Measurements from ENCODE around the gene NIPBL. TPM values are rescaled to one million over a fixed set of nuclear protein-coding genes. Genes with fewer than 3 reads are reported as not detected.
A peak's percentile ranks its signal among the peaks of the same experiment; 100 is the strongest.

The NIPBL gene
- total RNA-seq, 1 donor from 2014 or later = 88.6 TPM

DNA sequence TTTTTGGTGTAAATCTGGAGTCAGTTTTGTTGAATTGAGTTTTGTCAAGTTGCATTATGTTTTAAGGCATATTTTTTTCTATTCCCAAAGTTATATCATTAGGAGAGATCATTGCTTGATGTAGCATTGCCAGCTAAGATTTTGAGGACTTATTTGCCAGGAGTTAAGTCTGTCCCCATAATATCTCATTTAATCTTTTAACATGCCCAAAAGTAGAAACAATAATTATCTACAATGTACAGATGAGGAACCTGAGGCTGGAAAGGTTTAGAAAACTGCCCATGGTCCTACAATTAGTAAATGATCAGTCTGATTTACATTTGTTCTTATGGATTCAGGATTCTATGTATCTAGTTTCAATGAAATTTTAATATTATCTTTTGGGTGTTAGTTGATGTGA, 4.7 kb downstream of the NIPBL start:
- Mint-ChIP-seq H3K4me3 (no peak overlapping the region), H3K27ac (no peak overlapping the region), H3K36me3 (peaks cover 5% of the 10 kb centered on the region), H3K27me3 (ENCODE audit: low read depth) (no peaks in the 10 kb centered on the region), H3K4me1 (peaks cover 42% of the 10 kb centered on the region), H3K9me3 (no peaks in the 10 kb centered on the region)
- TF ChIP-seq, protein P1, sequence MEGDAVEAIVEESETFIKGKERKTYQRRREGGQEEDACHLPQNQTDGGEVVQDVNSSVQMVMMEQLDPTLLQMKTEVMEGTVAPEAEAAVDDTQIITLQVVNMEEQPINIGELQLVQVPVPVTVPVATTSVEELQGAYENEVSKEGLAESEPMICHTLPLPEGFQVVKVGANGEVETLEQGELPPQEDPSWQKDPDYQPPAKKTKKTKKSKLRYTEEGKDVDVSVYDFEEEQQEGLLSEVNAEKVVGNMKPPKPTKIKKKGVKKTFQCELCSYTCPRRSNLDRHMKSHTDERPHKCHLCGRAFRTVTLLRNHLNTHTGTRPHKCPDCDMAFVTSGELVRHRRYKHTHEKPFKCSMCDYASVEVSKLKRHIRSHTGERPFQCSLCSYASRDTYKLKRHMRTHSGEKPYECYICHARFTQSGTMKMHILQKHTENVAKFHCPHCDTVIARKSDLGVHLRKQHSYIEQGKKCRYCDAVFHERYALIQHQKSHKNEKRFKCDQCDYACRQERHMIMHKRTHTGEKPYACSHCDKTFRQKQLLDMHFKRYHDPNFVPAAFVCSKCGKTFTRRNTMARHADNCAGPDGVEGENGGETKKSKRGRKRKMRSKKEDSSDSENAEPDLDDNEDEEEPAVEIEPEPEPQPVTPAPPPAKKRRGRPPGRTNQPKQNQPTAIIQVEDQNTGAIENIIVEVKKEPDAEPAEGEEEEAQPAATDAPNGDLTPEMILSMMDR (IDR thresholded peaks at IDR 0.05; ENCODE audit: unreplicated experiment) = no peak
- no peak for DNase-seq (ENCODE audit: low spot score in 2 of 2, unreplicated experiment in 2 of 2)

DNA sequence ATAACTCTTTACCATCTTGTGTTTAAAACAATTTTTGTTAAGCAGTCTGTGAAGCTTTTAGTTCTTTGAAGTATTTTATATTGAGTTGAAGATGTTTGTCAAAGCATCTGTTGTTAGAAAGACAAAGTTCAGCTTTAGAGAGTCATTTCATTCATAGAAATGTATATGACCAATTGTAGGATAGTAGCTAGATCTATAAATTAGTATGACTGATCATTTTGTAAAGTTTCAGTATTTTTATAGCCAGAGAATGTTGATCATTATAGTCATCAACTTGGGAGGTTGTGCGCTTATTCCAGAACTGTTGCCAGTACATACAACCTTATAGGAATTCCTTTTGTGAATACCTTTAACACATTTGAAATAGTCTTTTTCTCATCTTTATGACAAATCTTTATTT, 5.2 kb downstream of the NIPBL start:
- DNase-seq (ENCODE audit: low spot score in 2 of 2, unreplicated experiment in 2 of 2) = no peak
- H3K36me3 Mint-ChIP-seq = peaks cover 5% of the 10 kb centered on the region
- H3K27me3 Mint-ChIP-seq (ENCODE audit: low read depth) = no peaks in the 10 kb centered on the region
- TF ChIP-seq, protein P1 (IDR thresholded peaks at IDR 0.05; ENCODE audit: unreplicated experiment) = no peak
- H3K9me3 Mint-ChIP-seq = no peaks in the 10 kb centered on the region
- no peak overlapping the region for H3K27ac Mint-ChIP-seq
- peaks cover 44% of the 10 kb centered on the region for H3K4me1 Mint-ChIP-seq
- H3K4me3 Mint-ChIP-seq = no peak overlapping the region

DNA sequence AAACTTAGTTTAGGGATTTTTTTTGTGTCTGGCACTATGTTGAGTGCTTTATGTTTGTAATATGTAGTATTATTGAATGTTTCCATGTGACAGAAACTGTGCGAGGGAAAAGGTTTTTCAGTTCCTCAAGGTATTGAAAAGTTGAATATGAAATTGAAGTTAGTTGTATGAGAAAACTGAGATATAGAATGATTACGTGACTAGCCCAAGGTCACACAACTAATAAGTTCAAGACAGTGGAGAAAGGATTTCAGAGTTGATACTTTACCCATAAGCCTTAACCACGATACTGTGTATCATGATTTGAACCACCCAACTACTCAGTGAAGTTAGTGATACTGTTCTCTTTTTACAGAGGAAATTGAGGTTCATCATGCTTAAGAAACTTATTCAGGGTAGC, 5.7 kb downstream of the NIPBL start:
- Mint-ChIP-seq H3K4me1 (peaks cover 45% of the 10 kb centered on the region), H3K27me3 (ENCODE audit: low read depth) (no peaks in the 10 kb centered on the region), H3K27ac (no peak overlapping the region), H3K4me3 (no peak overlapping the region), H3K9me3 (no peaks in the 10 kb centered on the region), H3K36me3 (peaks cover 5% of the 10 kb centered on the region)
- no peak for DNase-seq (ENCODE audit: low spot score in 2 of 2, unreplicated experiment in 2 of 2)
- TF ChIP-seq, protein P1 (IDR thresholded peaks at IDR 0.05; ENCODE audit: unreplicated experiment) = no peak

DNA sequence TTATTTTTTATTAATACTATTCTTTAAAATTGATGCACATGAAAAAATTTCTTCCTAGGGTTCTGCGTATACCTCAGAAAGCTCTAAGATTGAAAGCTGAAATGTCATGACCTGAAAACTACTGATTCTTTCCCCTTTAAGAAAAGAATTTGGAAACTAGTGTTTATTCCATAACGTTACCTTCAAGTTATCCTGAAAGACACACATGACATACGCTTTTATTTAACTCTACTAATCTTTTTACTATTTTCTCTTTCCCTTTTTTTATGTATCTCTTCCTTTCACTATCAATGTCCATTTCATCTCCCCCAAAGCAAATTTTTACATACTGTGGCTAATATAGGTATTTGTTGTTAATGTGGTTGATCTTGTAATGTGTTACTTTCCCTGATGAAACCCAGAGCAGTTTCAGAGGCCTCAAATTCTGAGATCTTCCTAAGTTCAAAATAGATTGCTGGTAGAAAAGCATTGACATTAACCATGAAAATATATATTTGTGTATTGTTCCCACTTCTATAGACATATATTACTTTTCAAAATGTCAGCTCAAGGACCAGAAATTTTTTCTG, 7.4 kb downstream of the NIPBL start:
- Mint-ChIP-seq H3K36me3 (peaks cover 5% of the 10 kb centered on the region), H3K9me3 (no peaks in the 10 kb centered on the region), H3K27ac (peak overlapping the region; percentile 19), H3K4me1 (peaks cover 37% of the 10 kb centered on the region), H3K27me3 (ENCODE audit: low read depth) (no peaks in the 10 kb centered on the region), H3K4me3 (no peak overlapping the region)
- TF ChIP-seq, protein P1 (IDR thresholded peaks at IDR 0.05; ENCODE audit: unreplicated experiment) = no peak
- DNase-seq (ENCODE audit: low spot score in 2 of 2, unreplicated experiment in 2 of 2) = no peak

DNA sequence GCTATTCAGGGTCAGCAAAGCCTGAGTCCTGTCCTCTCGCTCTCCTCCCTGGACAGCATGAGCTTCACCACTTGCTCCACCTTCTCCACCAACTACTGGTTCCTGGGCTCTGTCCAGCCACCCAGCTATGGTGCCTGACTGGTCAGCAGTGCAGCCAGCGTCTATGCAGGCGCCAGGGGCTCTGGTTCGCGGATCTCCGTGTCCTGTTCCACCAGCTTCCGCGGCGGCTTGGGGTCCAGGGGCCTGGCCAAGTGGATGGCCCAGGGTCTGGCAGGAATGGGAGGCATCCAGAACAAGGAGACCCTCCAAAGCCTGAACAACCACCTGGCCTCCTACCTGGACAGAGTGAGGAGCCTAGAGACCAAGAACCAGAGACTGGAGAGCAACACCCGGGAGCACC, 8.6 kb downstream of the NIPBL start:
- Mint-ChIP-seq H3K4me3 (no peak overlapping the region), H3K4me1 (peaks cover 33% of the 10 kb centered on the region), H3K9me3 (no peaks in the 10 kb centered on the region), H3K27ac (no peak overlapping the region), H3K27me3 (ENCODE audit: low read depth) (no peaks in the 10 kb centered on the region), H3K36me3 (peaks cover 5% of the 10 kb centered on the region)
- TF ChIP-seq, protein P1 (IDR thresholded peaks at IDR 0.05; ENCODE audit: unreplicated experiment) = no peak
- DNase-seq (ENCODE audit: low spot score in 2 of 2, unreplicated experiment in 2 of 2) = no peak

All from mesothelial cell of epicardium (in vitro differentiated cells).